Parathyroid adenoma (tissue), 2 donors: Measurements from ENCODE around the gene TNFRSF18.

Source experiments
- H2AFZ ChIP-seq: fragments of 300-600 bp; sonication (generic); one replicate; pipeline ENCODE4 v1.7.0; 2017; ENCODE audit warnings: antibody characterized with exemption, mild to moderate bottlenecking
- H3K27ac ChIP-seq: fragments of 300-600 bp; sonication (generic); one replicate; pipeline ENCODE4 v1.7.0; 2017
- H3K27me3 ChIP-seq: fragments of 300-600 bp; sonication (generic); one replicate; pipeline ENCODE4 v1.7.0; 2017; ENCODE audit warnings: low read length; ENCODE audit not compliant: control insufficient read depth, insufficient read depth
- H3K36me3 ChIP-seq: fragments of 300-600 bp; sonication (generic); one replicate; pipeline ENCODE4 v1.7.0; 2017; ENCODE audit warnings: low read length; ENCODE audit not compliant: control insufficient read depth, insufficient read depth
- H3K4me1 ChIP-seq: fragments of 300-600 bp; sonication (generic); one replicate; pipeline ENCODE4 v1.7.0; 2017; ENCODE audit warnings: control low read depth
- H3K4me2 ChIP-seq: fragments of 300-600 bp; sonication (generic); one replicate; pipeline ENCODE4 v1.7.0; 2017; ENCODE audit warnings: low read length
- H3K4me3 ChIP-seq: fragments of 300-600 bp; sonication (generic); one replicate; pipeline ENCODE4 v1.7.0; 2017; ENCODE audit warnings: low read depth, low read length
- H3K79me2 ChIP-seq: fragments of 300-600 bp; sonication (generic); one replicate; pipeline ENCODE4 v1.7.0; 2017; ENCODE audit warnings: control low read depth
- H3K9ac ChIP-seq: fragments of 300-600 bp; sonication (generic); one replicate; pipeline ENCODE4 v1.7.0; 2017; ENCODE audit warnings: mild to moderate bottlenecking
- H3K9me3 ChIP-seq: fragments of 300-600 bp; sonication (generic); one replicate; pipeline ENCODE4 v1.7.0; 2017; ENCODE audit warnings: low read length; ENCODE audit not compliant: control insufficient read depth
- TF ChIP-seq, protein P1 (sequence below): fragments of 300-600 bp; sonication (generic); IDR thresholded peaks from one replicate; pipeline ENCODE4 v1.7.0; 2017; ENCODE audit warnings: antibody characterized with exemption, mild to moderate bottlenecking
- donor health status: primary hyperparathyroidism.

Gene TNFRSF18

DNA sequence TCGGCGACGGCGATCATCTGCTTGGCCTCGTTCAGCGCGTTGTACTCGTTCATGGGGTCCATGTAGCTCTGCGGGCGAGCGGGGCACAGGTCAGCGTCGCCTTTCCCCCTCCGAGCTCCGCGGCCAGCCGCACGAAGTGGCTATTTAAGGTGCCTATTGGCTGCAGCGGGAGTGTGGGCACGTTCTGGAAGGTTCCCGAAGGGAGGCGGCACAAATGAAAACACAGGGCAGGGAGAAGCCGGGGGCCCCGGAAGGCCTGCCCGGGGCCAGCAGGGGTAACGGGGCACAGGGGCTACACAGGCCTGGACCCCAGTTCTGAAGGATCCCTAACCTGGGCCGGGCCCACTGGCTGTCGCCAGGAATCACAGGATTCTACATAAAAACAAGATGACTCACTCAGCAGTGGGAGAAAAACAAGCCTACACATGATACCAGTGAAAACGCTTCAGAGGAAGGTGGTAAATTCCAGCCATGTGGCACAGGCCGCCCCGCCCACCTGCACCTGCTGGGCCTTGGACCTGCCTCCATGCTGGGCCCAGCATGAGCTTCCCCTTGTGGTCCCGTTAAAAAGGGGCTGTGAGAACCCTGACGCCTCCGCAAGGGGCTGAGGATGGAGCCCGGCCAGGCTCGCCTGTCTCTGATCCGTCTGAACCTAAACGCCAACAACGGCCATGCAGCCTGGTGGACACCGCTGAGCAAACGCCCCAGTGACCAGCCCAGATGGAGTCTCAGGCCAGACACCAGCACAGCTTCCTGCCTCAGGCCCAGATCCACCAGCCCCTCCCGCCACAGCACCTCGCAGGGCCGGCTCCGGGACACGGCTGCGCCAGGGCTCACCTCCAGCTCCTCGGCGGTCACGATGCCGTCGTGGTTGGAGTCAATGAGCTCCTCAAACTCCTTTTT lies 11.5 kb upstream of the TNFRSF18 start:
- no peak overlapping the region for H3K4me2 ChIP-seq
- no peaks in the 10 kb centered on the region for H3K27me3 ChIP-seq
- H2AFZ ChIP-seq, result no peak overlapping the region
- TF ChIP-seq, protein P1, sequence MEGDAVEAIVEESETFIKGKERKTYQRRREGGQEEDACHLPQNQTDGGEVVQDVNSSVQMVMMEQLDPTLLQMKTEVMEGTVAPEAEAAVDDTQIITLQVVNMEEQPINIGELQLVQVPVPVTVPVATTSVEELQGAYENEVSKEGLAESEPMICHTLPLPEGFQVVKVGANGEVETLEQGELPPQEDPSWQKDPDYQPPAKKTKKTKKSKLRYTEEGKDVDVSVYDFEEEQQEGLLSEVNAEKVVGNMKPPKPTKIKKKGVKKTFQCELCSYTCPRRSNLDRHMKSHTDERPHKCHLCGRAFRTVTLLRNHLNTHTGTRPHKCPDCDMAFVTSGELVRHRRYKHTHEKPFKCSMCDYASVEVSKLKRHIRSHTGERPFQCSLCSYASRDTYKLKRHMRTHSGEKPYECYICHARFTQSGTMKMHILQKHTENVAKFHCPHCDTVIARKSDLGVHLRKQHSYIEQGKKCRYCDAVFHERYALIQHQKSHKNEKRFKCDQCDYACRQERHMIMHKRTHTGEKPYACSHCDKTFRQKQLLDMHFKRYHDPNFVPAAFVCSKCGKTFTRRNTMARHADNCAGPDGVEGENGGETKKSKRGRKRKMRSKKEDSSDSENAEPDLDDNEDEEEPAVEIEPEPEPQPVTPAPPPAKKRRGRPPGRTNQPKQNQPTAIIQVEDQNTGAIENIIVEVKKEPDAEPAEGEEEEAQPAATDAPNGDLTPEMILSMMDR, result no peak
- no peaks in the 10 kb centered on the region for H3K4me1 ChIP-seq
- H3K9me3 ChIP-seq, result no peaks in the 10 kb centered on the region
- H3K4me3 ChIP-seq, result no peak overlapping the region
- H3K27ac ChIP-seq, result no peak overlapping the region
- H3K9ac ChIP-seq, result no peak overlapping the region
- H3K36me3 ChIP-seq, result no peaks in the 10 kb centered on the region
- no peaks in the 10 kb centered on the region for H3K79me2 ChIP-seq

DNA sequence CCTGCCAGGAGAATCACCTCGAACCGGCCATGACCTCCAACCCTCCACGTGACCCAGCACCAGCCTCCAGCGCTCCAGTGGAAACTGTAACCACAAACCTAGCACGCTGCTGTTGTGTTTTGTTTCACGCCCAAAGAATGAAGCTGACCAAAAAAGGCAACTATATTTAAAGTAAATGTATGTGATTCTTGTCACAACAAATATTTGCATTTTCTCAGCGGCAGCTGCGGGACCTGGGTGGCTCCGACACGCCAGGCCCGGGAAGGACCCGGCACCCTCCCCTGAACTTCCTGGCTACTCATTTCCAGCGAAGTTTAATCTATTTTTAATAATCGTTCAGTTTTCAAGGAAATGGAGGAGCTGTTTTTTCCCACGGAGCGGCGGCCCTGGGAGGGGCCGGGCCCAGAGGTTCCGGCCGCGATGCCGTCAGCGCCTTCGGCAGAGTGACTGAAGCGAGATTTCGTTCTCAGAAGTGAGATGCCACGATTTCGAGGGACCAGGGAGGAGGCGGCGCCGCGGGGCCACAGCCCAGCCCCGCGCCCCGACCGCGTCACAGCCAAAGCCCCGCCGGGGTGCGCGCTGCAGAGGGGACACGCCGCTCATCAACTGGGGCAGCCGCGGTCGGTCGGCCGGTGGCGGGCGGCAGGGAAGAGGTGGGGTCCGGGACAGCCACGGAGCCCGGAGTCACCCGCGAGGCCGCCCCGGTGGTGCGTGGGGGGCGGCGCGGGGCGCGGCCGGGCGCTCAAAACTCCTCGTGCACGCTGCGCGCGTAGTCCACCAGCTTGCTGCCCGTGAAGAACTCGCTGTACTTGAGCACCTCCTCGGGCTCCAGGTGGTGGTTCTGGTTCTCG lies 10.6 kb upstream of the TNFRSF18 start:
- no peak overlapping the region for H3K4me2 ChIP-seq
- TF ChIP-seq, protein P1, result no peak
- H3K4me1 ChIP-seq, result no peaks in the 10 kb centered on the region
- H3K9ac ChIP-seq, result no peak overlapping the region
- H3K27ac ChIP-seq, result no peak overlapping the region
- H3K36me3 ChIP-seq, result no peaks in the 10 kb centered on the region
- H3K27me3 ChIP-seq, result no peaks in the 10 kb centered on the region
- H3K9me3 ChIP-seq, result no peaks in the 10 kb centered on the region
- no peak overlapping the region for H2AFZ ChIP-seq
- H3K4me3 ChIP-seq, result no peak overlapping the region
- no peaks in the 10 kb centered on the region for H3K79me2 ChIP-seq

DNA sequence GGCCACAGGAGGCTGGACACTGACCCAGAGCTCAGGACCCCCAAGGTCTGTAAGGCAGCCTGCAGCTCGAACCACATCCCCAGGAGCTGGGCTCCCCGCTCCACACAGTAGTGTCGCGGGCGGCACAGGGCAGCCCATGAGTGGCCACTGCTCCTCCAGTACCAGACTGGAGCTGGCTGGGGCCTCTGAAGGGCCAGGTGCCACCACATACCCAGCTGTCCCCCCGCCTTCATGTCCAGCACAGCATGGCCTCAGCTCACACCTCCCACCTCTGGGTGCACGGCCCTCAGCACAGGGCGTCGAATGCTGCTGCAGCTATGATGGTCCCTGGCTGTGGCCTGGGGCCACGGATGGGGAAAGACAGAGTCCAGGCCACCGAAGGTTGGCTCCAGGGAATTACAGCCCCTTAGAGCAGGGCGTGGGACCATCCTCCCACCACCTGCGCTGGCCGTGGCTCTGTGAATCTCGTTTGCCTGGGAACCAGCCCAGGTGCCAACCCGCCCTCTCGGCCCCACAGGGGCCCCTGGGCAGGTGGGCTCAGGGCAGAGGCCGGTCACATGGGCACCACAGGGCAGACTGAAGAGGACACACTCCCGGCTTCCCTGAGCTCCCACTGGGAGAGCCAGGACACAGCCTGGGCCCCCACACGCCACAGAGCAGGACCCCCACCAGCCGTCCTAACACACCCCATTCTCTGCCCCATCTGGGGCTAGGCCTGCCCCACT lies 9.7 kb upstream of the TNFRSF18 start:
- H3K4me2 ChIP-seq, result no peak overlapping the region
- no peaks in the 10 kb centered on the region for H3K4me1 ChIP-seq
- H3K79me2 ChIP-seq, result no peaks in the 10 kb centered on the region
- H3K36me3 ChIP-seq, result no peaks in the 10 kb centered on the region
- H3K27ac ChIP-seq, result no peak overlapping the region
- TF ChIP-seq, protein P1, result no peak
- H3K9me3 ChIP-seq, result no peaks in the 10 kb centered on the region
- no peak overlapping the region for H3K4me3 ChIP-seq
- no peak overlapping the region for H3K9ac ChIP-seq
- H2AFZ ChIP-seq, result no peak overlapping the region
- H3K27me3 ChIP-seq, result no peaks in the 10 kb centered on the region

DNA sequence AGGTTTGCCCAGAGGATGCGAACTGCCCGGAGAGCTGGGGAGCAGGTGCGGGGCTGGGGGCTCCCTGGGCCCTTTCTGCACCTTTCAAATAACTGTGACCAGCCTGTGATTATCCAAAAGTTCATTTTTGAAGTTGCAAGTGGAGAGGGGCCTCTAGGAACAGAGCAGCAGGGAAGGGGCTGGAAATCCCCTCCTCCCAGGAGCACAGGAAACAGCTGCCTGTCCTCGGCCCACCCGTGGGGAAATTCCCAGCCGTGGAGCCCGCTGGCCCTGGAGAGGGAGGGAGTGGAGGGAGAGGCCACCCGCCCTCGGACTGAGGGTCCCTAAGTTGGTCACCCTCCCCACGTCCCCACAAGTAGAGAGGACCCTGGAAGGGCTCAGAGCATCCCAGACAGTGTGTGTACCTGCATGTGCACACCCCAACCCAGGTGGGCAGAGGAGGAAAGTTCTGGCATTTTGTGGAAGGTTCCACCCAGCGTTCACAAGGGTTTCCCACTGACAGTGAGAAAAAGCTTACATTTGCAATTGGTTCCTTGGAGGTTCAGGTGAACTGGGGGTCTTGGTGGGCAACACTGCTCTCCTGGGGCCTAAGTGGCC lies 8.8 kb upstream of the TNFRSF18 start:
- TF ChIP-seq, protein P1, result no peak
- Histone ChIP-seq H3K27ac (no peak overlapping the region), H3K4me2 (no peak overlapping the region)

More for the DNA sequence above, 8.8 kb upstream of the TNFRSF18 start:
- Histone ChIP-seq H3K4me3 (no peak overlapping the region), H3K9me3 (no peaks in the 10 kb centered on the region), H3K4me1 (no peaks in the 10 kb centered on the region), H3K27me3 (no peaks in the 10 kb centered on the region), H3K9ac (no peak overlapping the region), H3K79me2 (no peaks in the 10 kb centered on the region), H3K36me3 (no peaks in the 10 kb centered on the region), H2AFZ (no peak overlapping the region)
